Tibial artery (tissue), 4 donors: ENCODE data around the gene RASL12.

Experiments used
- DNase-seq, 2 donors: peaks; one replicate each; pipeline ENCODE4 v3.0.0-alpha.2; 2019
- H3K27ac ChIP-seq, 2 donors: fragments of 200-600 bp; sonication (generic) in 1 of 2; 1 replicate in 1 of 2; 2 replicates in 1 of 2; pipeline ENCODE4 v1.5.1; 2018 to 2019; ENCODE audit warnings: mild to moderate bottlenecking in 1 of 2
- H3K27me3 ChIP-seq, 2 donors: fragments of 200-600 bp; sonication (generic) in 1 of 2; one replicate each; pipeline versions ENCODE4 v1.5.1 to v1.6.0; 2016 to 2019
- H3K36me3 ChIP-seq, 3 donors: fragments of 200-600 bp; sonication (generic) in 2 of 3; one replicate each; pipeline ENCODE4 v1.5.1; 2016 to 2019; ENCODE audit warnings: mild to moderate bottlenecking in 2 of 3
- H3K4me1 ChIP-seq, 4 donors: fragments of 200-600 bp; sonication (generic) in 2 of 4; 1 replicate in 3 of 4; 2 replicates in 1 of 4; pipeline ENCODE4 v1.5.1; 2016 to 2019
- H3K4me3 ChIP-seq, 2 donors: fragments of 200-600 bp; sonication (generic) in 1 of 2; 1 replicate in 1 of 2; 2 replicates in 1 of 2; pipeline ENCODE4 v1.5.1; 2018 to 2019; ENCODE audit warnings: mild to moderate bottlenecking in 2 of 2
- H3K9me3 ChIP-seq, 3 donors: fragments of 200-600 bp; sonication (generic) in 1 of 3; one replicate each; pipeline ENCODE4 v1.5.1; 2016 to 2019
- intact Hi-C: fragments of 100-400 bp; cut with DNase I; formaldehyde crosslinking; loops from one replicate; pipeline ENCODE4 v1.15.0; 2023; ENCODE audit warnings: low total_unique reads
- TF ChIP-seq, protein P1 (sequence below), 2 experiments: fragments of 200-600 bp in 1 of 2; fragments of 450-650 bp in 1 of 2; IDR thresholded peaks; one replicate each; pipeline ENCODE4 v1.5.1; 2017 to 2019; ENCODE audit warnings: antibody characterized with exemption in 2 of 2, mild to moderate bottlenecking in 1 of 2, moderate library complexity in 1 of 2

Gene RASL12

GRCh38 chr15:65099336-65099735, 31.5 kb upstream of the RASL12 start:
- peak in 1 of 2 donors; percentile 39 for DNase-seq
- H3K4me1 ChIP-seq: peaks cover 7 to 43% (median 28%) of the 10 kb centered on the region in 4 donors
- intact Hi-C loops: no loop called here
- peak overlapping the region in 1 of 2 donors; percentile 19 for H3K27ac ChIP-seq
- H3K4me3 ChIP-seq: no peak overlapping the region
- H3K9me3 ChIP-seq: no peaks in the 10 kb centered on the region
- TF ChIP-seq, protein P1, sequence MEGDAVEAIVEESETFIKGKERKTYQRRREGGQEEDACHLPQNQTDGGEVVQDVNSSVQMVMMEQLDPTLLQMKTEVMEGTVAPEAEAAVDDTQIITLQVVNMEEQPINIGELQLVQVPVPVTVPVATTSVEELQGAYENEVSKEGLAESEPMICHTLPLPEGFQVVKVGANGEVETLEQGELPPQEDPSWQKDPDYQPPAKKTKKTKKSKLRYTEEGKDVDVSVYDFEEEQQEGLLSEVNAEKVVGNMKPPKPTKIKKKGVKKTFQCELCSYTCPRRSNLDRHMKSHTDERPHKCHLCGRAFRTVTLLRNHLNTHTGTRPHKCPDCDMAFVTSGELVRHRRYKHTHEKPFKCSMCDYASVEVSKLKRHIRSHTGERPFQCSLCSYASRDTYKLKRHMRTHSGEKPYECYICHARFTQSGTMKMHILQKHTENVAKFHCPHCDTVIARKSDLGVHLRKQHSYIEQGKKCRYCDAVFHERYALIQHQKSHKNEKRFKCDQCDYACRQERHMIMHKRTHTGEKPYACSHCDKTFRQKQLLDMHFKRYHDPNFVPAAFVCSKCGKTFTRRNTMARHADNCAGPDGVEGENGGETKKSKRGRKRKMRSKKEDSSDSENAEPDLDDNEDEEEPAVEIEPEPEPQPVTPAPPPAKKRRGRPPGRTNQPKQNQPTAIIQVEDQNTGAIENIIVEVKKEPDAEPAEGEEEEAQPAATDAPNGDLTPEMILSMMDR (IDR thresholded peaks at IDR 0.05): no peak
- no peaks in the 10 kb centered on the region for H3K27me3 ChIP-seq
- peaks cover 18 to 55% (median 44%) of the 10 kb centered on the region in 3 donors for H3K36me3 ChIP-seq

- Histone ChIP-seq H3K4me1 (peaks cover 7 to 59% (median 41%) of the 10 kb centered on the region in 4 donors), H3K27me3 (no peaks in the 10 kb centered on the region), H3K9me3 (no peaks in the 10 kb centered on the region), H3K4me3 (no peak overlapping the region), H3K36me3 (peaks cover 18 to 53% (median 44%) of the 10 kb centered on the region in 3 donors), H3K27ac (peak overlapping the region; percentile 95 to 96)
- intact Hi-C loops: no loop called here
- TF ChIP-seq, protein P1 (IDR thresholded peaks at IDR 0.05): no peak
- peak in 1 of 2 donors; percentile 45 for DNase-seq
Measured at GRCh38 chr15:65097651-65098263, 30.0 kb upstream of the RASL12 start.

GRCh38 chr15:65096481-65097385, 28.9 kb upstream of the RASL12 start:
- DNase-seq: peak in 1 of 2 donors; percentile 57
- H3K36me3 ChIP-seq: peaks cover 18 to 46% (median 37%) of the 10 kb centered on the region in 3 donors
- H3K4me3 ChIP-seq: no peak overlapping the region
- no peaks in the 10 kb centered on the region for H3K27me3 ChIP-seq
- TF ChIP-seq, protein P1 (IDR thresholded peaks at IDR 0.05): no peak
- H3K27ac ChIP-seq: peak overlapping the region; percentile 95 to 96
- intact Hi-C loops: no loop called here
- H3K9me3 ChIP-seq: no peaks in the 10 kb centered on the region
- H3K4me1 ChIP-seq: peaks cover 7 to 67% (median 50%) of the 10 kb centered on the region in 4 donors

GRCh38 chr15:65095747-65096104, 27.9 kb upstream of the RASL12 start:
- no peaks in the 10 kb centered on the region for H3K27me3 ChIP-seq
- H3K9me3 ChIP-seq: no peaks in the 10 kb centered on the region
- H3K4me1 ChIP-seq: peaks cover 7 to 67% (median 47%) of the 10 kb centered on the region in 4 donors
- H3K4me3 ChIP-seq: no peak overlapping the region
- TF ChIP-seq, protein P1 (IDR thresholded peaks at IDR 0.05): no peak
- intact Hi-C loops: no loop called here
- peaks cover 18 to 40% (median 35%) of the 10 kb centered on the region in 3 donors for H3K36me3 ChIP-seq
- H3K27ac ChIP-seq: peak overlapping the region; percentile 95 to 96
- peak in 1 of 2 donors; percentile 51 for DNase-seq

- peaks cover 18 to 34% (median 29%) of the 10 kb centered on the region in 3 donors for H3K36me3 ChIP-seq
- no peaks in the 10 kb centered on the region for H3K9me3 ChIP-seq
- TF ChIP-seq, protein P1 (IDR thresholded peaks at IDR 0.05): no peak
- intact Hi-C loops: no loop called here
- H3K4me3 ChIP-seq: no peak overlapping the region
- peak overlapping the region; percentile 95 to 96 for H3K27ac ChIP-seq
- DNase-seq: peak in 1 of 2 donors; percentile 68
- H3K4me1 ChIP-seq: peaks cover 7 to 67% (median 50%) of the 10 kb centered on the region in 4 donors
- no peaks in the 10 kb centered on the region for H3K27me3 ChIP-seq
Measured at GRCh38 chr15:65095011-65095746, 27.4 kb upstream of the RASL12 start.
